PC-9 (cell line): ENCODE measurements around the gene LYRM1. TPM values are rescaled to one million over a fixed set of nuclear protein-coding genes. Genes with fewer than 3 reads are reported as not detected.

Source experiments
- BruUV-seq: library from RNA; stranded (reverse); fragments of 400-500 nt; replicated peaks from 2 replicates; lab custom pipeline; 2021; lab: Mats Ljungman, UMichigan
- CTCF ChIA-PET: fragments of 300-600 bp; sonication (Branson Sonifier 250); formaldehyde crosslinking; loops from one replicate; lab custom pipeline; 2022; ENCODE audit warnings: antibody characterized with exemption; lab: Charles Lee
- POLR2A ChIA-PET: fragments of 300-600 bp; sonication (Branson Sonifier 250); formaldehyde crosslinking; loops from one replicate; lab custom pipeline; 2022; ENCODE audit warnings: antibody characterized with exemption; ENCODE audit not compliant: unreplicated experiment; lab: Charles Lee
- DNase-seq, 2 experiments: peaks; one replicate each; pipeline versions ENCODE4 v3.0.0 to v3.0.0-alpha.2; 2015 to 2022; ENCODE audit warnings: mixed read lengths in 1 of 2
- H2AFZ ChIP-seq: fragments of 200-600 bp; sonication (generic); 2 replicates; pipeline ENCODE4 v1.8.1; 2017; ENCODE audit warnings: antibody characterized with exemption
- H3F3A ChIP-seq: fragments of 200-600 bp; sonication (generic); 2 replicates; pipeline ENCODE4 v1.8.1; 2017; ENCODE audit warnings: antibody characterized with exemption, mild to moderate bottlenecking, low read depth; ENCODE audit not compliant: insufficient read depth
- H3K27ac ChIP-seq: fragments of 200-600 bp; sonication (generic); 2 replicates; pipeline ENCODE4 v1.6.1; 2016; ENCODE audit warnings: mixed run types
- H3K27me3 ChIP-seq: fragments of 200-600 bp; sonication (generic); 2 replicates; pipeline ENCODE4 v1.6.1; 2016; ENCODE audit warnings: low read depth, mixed run types; ENCODE audit not compliant: insufficient read depth
- H3K36me3 ChIP-seq: fragments of 200-600 bp; sonication (generic); 2 replicates; pipeline ENCODE4 v1.6.1; 2016; ENCODE audit warnings: low read depth, mixed run types
- H3K4me1 ChIP-seq: fragments of 200-600 bp; sonication (generic); replicated peaks from 2 replicates; pipeline ENCODE4 v1.6.1; 2016; ENCODE audit warnings: mixed run types; ENCODE audit not compliant: insufficient read depth
- H3K4me2 ChIP-seq: fragments of 200-600 bp; sonication (generic); 2 replicates; pipeline ENCODE4 v1.6.1; 2017; ENCODE audit warnings: mixed run types
- H3K4me3 ChIP-seq: fragments of 200-600 bp; sonication (generic); 2 replicates; pipeline ENCODE4 v1.6.1; 2016; ENCODE audit warnings: mixed run types
- H3K79me2 ChIP-seq: fragments of 200-600 bp; sonication (generic); 2 replicates; pipeline ENCODE4 v1.6.1; 2017; ENCODE audit warnings: low read depth, mixed run types
- H3K9me2 ChIP-seq: fragments of 200-600 bp; sonication (generic); 2 replicates; pipeline ENCODE4 v1.8.1; 2017; ENCODE audit warnings: mild to moderate bottlenecking; ENCODE audit not compliant: insufficient read depth
- H3K9me3 ChIP-seq: fragments of 200-600 bp; sonication (generic); 2 replicates; pipeline ENCODE4 v1.8.1; 2016; ENCODE audit warnings: low read depth; ENCODE audit not compliant: insufficient read depth
- H4K20me1 ChIP-seq: fragments of 200-600 bp; sonication (generic); 2 replicates; pipeline ENCODE4 v1.8.1; 2017; ENCODE audit not compliant: insufficient read depth
- EZH2 ChIP-seq: fragments of 200-600 bp; sonication (generic); IDR thresholded peaks from 2 replicates; pipeline ENCODE4 v1.8.0; 2017; ENCODE audit warnings: antibody characterized with exemption, low read depth
- intact Hi-C: fragments of 100-400 bp; cut with micrococcal nuclease; formaldehyde crosslinking; loops from one replicate; pipeline ENCODE4 v1.10.0; 2022; ENCODE audit not compliant: unreplicated experiment
- total RNA-seq: library from RNA; stranded (reverse); gene quantifications from 2 replicates; pipeline ENCODE4 v1.2.3, GENCODE V29; 2021
- TF ChIP-seq, protein P1 (sequence below): fragments of 200-600 bp; sonication (generic); conservative IDR thresholded peaks from 2 replicates; pipeline ENCODE4 v1.6.1; 2017; ENCODE audit warnings: mixed run types, antibody characterized with exemption, mild to moderate bottlenecking, moderate library complexity

Gene LYRM1
- total RNA-seq, 1 experiment from 2014 or later = 51.7 TPM

GRCh38 chr16:20911361-20911760 is 10.8 kb downstream of the LYRM1 start:
- Histone ChIP-seq H3K4me2 (peak overlapping the region; percentile 64), H3K27ac (peak overlapping the region; percentile 99), H3K9me2 (no peaks in the 10 kb centered on the region), H2AFZ (no peak overlapping the region), H3K4me1 (peaks cover 83% of the 10 kb centered on the region), H3K4me3 (peak overlapping the region; percentile 18; the same call in 1 of the 2 replicates), H3F3A (peaks cover 56% of the 10 kb centered on the region), H3K27me3 (no peaks in the 10 kb centered on the region), H4K20me1 (no peaks in the 10 kb centered on the region), H3K9me3 (no peaks in the 10 kb centered on the region), H3K79me2 (peaks cover 41% of the 10 kb centered on the region), H3K36me3 (no peaks in the 10 kb centered on the region)
- peak; percentile 14 to 60 for DNase-seq
- POLR2A ChIA-PET = interaction anchor here (0.6 kb wide), 1 partner anchor 39 kb away, joined by 4 read pairs; no protein-coding TSS in a partner anchor
- TF ChIP-seq, protein P1, sequence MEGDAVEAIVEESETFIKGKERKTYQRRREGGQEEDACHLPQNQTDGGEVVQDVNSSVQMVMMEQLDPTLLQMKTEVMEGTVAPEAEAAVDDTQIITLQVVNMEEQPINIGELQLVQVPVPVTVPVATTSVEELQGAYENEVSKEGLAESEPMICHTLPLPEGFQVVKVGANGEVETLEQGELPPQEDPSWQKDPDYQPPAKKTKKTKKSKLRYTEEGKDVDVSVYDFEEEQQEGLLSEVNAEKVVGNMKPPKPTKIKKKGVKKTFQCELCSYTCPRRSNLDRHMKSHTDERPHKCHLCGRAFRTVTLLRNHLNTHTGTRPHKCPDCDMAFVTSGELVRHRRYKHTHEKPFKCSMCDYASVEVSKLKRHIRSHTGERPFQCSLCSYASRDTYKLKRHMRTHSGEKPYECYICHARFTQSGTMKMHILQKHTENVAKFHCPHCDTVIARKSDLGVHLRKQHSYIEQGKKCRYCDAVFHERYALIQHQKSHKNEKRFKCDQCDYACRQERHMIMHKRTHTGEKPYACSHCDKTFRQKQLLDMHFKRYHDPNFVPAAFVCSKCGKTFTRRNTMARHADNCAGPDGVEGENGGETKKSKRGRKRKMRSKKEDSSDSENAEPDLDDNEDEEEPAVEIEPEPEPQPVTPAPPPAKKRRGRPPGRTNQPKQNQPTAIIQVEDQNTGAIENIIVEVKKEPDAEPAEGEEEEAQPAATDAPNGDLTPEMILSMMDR = no peak
- no peak for TF ChIP-seq EZH2
- no TSS peak for BruUV-seq
- intact Hi-C loops = loop anchor here (1.0 kb wide), 1 partner anchor 10 kb away; no protein-coding TSS in a partner anchor
- CTCF ChIA-PET = interaction anchor here (0.8 kb wide), 1 partner anchor 46 kb away, joined by 3 read pairs; no protein-coding TSS in a partner anchor

GRCh38 chr16:20916289-20916688 is 15.7 kb downstream of the LYRM1 start:
- Histone ChIP-seq H3K4me2 (no peak overlapping the region), H3K27me3 (no peaks in the 10 kb centered on the region), H3K4me1 (peaks cover 36% of the 10 kb centered on the region), H4K20me1 (no peaks in the 10 kb centered on the region), H3K79me2 (peaks cover 15% of the 10 kb centered on the region), H3K27ac (no peak overlapping the region), H3K4me3 (no peak overlapping the region), H2AFZ (no peak overlapping the region), H3K9me2 (no peaks in the 10 kb centered on the region), H3K36me3 (0 out of 2 replicates have a peak, but pooled peaks cover 3% of the 10 kb centered on the region), H3F3A (peaks cover 33% of the 10 kb centered on the region), H3K9me3 (no peaks in the 10 kb centered on the region)
- CTCF ChIA-PET = no interaction called here
- TF ChIP-seq, protein P1 = no peak
- no peak for TF ChIP-seq EZH2
- intact Hi-C loops = no loop called here
- POLR2A ChIA-PET = no interaction called here
- no TSS peak for BruUV-seq
- no peak for DNase-seq

DNA sequence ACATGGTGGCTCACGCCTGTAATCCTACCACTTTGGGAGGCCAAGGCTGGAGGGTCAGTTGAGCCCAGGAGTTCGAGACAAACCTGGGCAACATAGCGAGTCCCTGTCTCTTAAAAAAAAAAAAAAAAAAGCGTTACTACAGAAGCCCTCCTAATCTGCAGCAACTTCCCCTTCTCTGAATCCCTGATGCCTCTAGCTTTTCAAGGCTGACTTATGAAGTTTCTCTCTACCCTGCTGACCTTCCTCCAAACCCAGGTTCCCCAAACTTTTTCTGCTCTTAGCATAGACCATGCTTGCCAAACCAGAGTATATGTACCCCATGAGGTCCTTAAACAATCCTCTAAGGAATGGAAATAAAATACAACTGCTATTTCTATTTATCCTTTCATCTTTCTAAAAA is 16.4 kb downstream of the LYRM1 start:
- H3F3A ChIP-seq = peaks cover 27% of the 10 kb centered on the region
- ChIA-PET POLR2A (no interaction called here), CTCF (no interaction called here)
- intact Hi-C loops = no loop called here
- H4K20me1 ChIP-seq = no peaks in the 10 kb centered on the region
- H3K36me3 ChIP-seq = 0 out of 2 replicates have a peak, but pooled peaks cover 3% of the 10 kb centered on the region
- H3K4me3 ChIP-seq = no peak overlapping the region
- no peak overlapping the region for H3K27ac ChIP-seq
- BruUV-seq = no TSS peak
- H2AFZ ChIP-seq = no peak overlapping the region
- DNase-seq = no peak
- H3K9me3 ChIP-seq = no peaks in the 10 kb centered on the region
- H3K4me2 ChIP-seq = no peak overlapping the region
- H3K27me3 ChIP-seq = no peaks in the 10 kb centered on the region
- no peaks in the 10 kb centered on the region for H3K9me2 ChIP-seq
- H3K4me1 ChIP-seq = peaks cover 30% of the 10 kb centered on the region
- TF ChIP-seq EZH2 = no peak
- TF ChIP-seq, protein P1 = no peak
- peaks cover 15% of the 10 kb centered on the region for H3K79me2 ChIP-seq
